ENCODE data around the gene SYNE2. TPM values are rescaled to one million over a fixed set of nuclear protein-coding genes. Genes with fewer than 3 reads are reported as not detected.
A peak's percentile ranks its signal among the peaks of the same experiment; 100 is the strongest.

Gene SYNE2
- total RNA-seq, 4 donors from 2014 or later = 314 to 379 (median 342) TPM

GRCh38 chr14:64201296-64201695 lies 348.5 kb downstream of the SYNE2 start:
- H3K27me3 ChIP-seq = no peaks in the 10 kb centered on the region
- no peaks in the 10 kb centered on the region for H3K36me3 ChIP-seq
- intact Hi-C loops (cut with DNase I) = no loop called here
- H3K4me1 ChIP-seq = peaks cover 42 to 68% of the 10 kb centered on the region in 2 donors
- peak overlapping the region; percentile 21 to 81 (median 24) for H3K27ac ChIP-seq
- H3K4me3 ChIP-seq (replicated peaks in 1 of 3) = no peak overlapping the region
- TF ChIP-seq CTCF (IDR thresholded peaks at IDR 0.05) (no peak), POLR2A (IDR thresholded peaks at IDR 0.05) (no peak)
- no peaks in the 10 kb centered on the region for H3K9me3 ChIP-seq
- WGBS, 2 donors = 54 to 55% methylated on average over 7 of the region's 7 CpGs
- peak; percentile 73 to 77 for DNase-seq

- Histone ChIP-seq H3K36me3 (no peaks in the 10 kb centered on the region), H3K4me1 (peaks cover 49 to 63% of the 10 kb centered on the region in 2 donors), H3K9me3 (no peaks in the 10 kb centered on the region), H3K27me3 (no peaks in the 10 kb centered on the region), H3K4me3 (replicated peaks in 1 of 3) (no peak overlapping the region), H3K27ac (peak overlapping the region; percentile 22 to 81 (median 24))
- 81 to 88% methylated on average over 17 to 18 of the region's 18 CpGs for WGBS, 2 donors
- no peak for DNase-seq
- intact Hi-C loops (cut with DNase I) = no loop called here
- TF ChIP-seq POLR2A (IDR thresholded peaks at IDR 0.05) (no peak), CTCF (IDR thresholded peaks at IDR 0.05) (no peak)
These were observed 349.2 kb downstream of the SYNE2 start for GRCh38 chr14:64201921-64202545.

- 51 to 64% methylated on average over 10 of the region's 10 CpGs for WGBS, 2 donors
- Histone ChIP-seq H3K4me3 (replicated peaks in 1 of 3) (no peak overlapping the region), H3K36me3 (no peaks in the 10 kb centered on the region), H3K9me3 (no peaks in the 10 kb centered on the region), H3K4me1 (peaks cover 49 to 58% of the 10 kb centered on the region in 2 donors), H3K27ac (peak overlapping the region; percentile 22 to 81 (median 24)), H3K27me3 (no peaks in the 10 kb centered on the region)
- intact Hi-C loops (cut with DNase I) = no loop called here
- DNase-seq = no peak
- TF ChIP-seq CTCF (IDR thresholded peaks at IDR 0.05) = no peak
- TF ChIP-seq POLR2A (IDR thresholded peaks at IDR 0.05) = no peak
These were observed 349.9 kb downstream of the SYNE2 start for GRCh38 chr14:64202716-64203115.

- Histone ChIP-seq H3K27ac (peak overlapping the region; percentile 8 to 81 (median 43)), H3K4me3 (replicated peaks in 1 of 3) (no peak overlapping the region), H3K27me3 (no peaks in the 10 kb centered on the region), H3K36me3 (peaks cover 0 to under 1% of the 10 kb centered on the region in 2 donors), H3K4me1 (peaks cover 49 to 51% of the 10 kb centered on the region in 2 donors), H3K9me3 (no peaks in the 10 kb centered on the region)
- DNase-seq = no peak
- WGBS, 2 donors = 87 to 92% methylated on average over 4 of the region's 4 CpGs
- intact Hi-C loops (cut with DNase I) = no loop called here
- no peak for TF ChIP-seq CTCF (IDR thresholded peaks at IDR 0.05)
These were observed 350.7 kb downstream of the SYNE2 start for GRCh38 chr14:64203366-64204006.

- no peak for DNase-seq
- WGBS, 2 donors = 98 to 100% methylated on average over 6 to 7 of the region's 7 CpGs
- Histone ChIP-seq H3K9me3 (no peaks in the 10 kb centered on the region), H3K27me3 (no peaks in the 10 kb centered on the region), H3K36me3 (peaks cover 38 to 45% of the 10 kb centered on the region in 2 donors), H3K4me3 (replicated peaks in 1 of 3) (no peak overlapping the region), H3K4me1 (peaks cover 15 to 24% of the 10 kb centered on the region in 2 donors), H3K27ac (peak overlapping the region in 1 of 3 donors; percentile 54)
- no peak for TF ChIP-seq POLR2A (IDR thresholded peaks at IDR 0.05)
- TF ChIP-seq CTCF (IDR thresholded peaks at IDR 0.05) = no peak
- intact Hi-C loops (cut with DNase I) = no loop called here
These were observed 355.5 kb downstream of the SYNE2 start for GRCh38 chr14:64208261-64208660.
